ENCODE results near the gene USP31. TPM values are rescaled to one million over a fixed set of nuclear protein-coding genes. Genes with fewer than 3 reads are reported as not detected.

Gene USP31
- total RNA-seq, 1 experiment from 2014 or later = 16.1 TPM

DNA sequence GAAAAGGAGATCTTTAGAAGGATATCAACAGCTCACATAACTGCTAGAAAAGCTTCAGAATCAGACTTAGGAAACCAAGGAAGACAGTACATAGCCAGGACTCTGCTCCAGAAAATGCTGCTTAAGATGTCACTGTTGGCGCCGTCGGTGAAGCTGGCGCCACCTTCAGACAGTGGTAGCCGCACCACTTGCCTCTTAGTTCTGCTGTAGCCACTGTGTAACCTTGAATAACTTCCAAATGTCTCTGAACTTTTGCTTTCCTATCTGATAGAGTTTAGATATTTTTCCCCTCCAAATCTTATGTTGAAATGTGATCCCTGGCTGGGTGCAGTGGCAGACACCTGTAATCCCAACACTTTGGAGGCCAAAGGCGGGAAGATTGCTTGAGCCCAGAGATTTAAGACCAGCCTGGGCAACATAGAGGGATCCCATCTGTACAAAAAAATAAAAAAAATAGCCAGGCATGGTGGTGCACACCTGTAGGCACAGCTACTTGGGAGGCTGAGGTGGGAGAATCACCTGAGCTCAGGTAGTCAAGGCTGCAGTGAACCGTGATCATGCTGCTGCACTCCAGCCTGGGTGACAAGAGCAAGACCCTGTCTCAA is 6.3 kb upstream of the USP31 start:
- Histone ChIP-seq H3K14ac (ENCODE audit: insufficient read depth, low read length) (no peak overlapping the region), H3K9me3 (ENCODE audit: control insufficient read depth, low read depth, low read length) (no peaks in the 10 kb centered on the region), H3T11ph (ENCODE audit: low read length) (no peak overlapping the region), H3K23ac (ENCODE audit: insufficient read length, low read depth, low read length) (no peak overlapping the region), H2AK5ac (ENCODE audit: insufficient read length, low read length) (no peak overlapping the region), H2BK120ac (ENCODE audit: low read depth, low read length, poor library complexity, severe bottlenecking) (no peak overlapping the region), H3K18ac (ENCODE audit: insufficient read length, low read depth, low read length) (no peak overlapping the region), H4K91ac (ENCODE audit: insufficient read length, low read depth, low read length) (no peak overlapping the region), H2AFZ (ENCODE audit: low read length) (no peak overlapping the region), H4K5ac (ENCODE audit: insufficient read length, low read depth, low read length) (no peak overlapping the region), H3K4me2 (ENCODE audit: insufficient read depth, insufficient read length, low read length) (no peak overlapping the region), H2BK12ac (ENCODE audit: insufficient read length, low read depth, low read length) (no peak overlapping the region), H3K79me1 (ENCODE audit: insufficient read depth, low read depth, low read length, poor library complexity, severe bottlenecking) (no peaks in the 10 kb centered on the region), H2BK20ac (ENCODE audit: low read depth, low read length, poor library complexity, severe bottlenecking) (no peak overlapping the region), H3K4me1 (ENCODE audit: insufficient read depth, low read length) (no peaks in the 10 kb centered on the region), H3K27ac (ENCODE audit: insufficient read length, low read depth, low read length) (no peak overlapping the region), H4K8ac (replicated peaks; ENCODE audit: insufficient read length, low read depth, low read length) (no peak overlapping the region), H2BK5ac (ENCODE audit: insufficient read length, low read length) (no peak overlapping the region), H4K20me1 (ENCODE audit: control insufficient read depth, insufficient read depth, insufficient read length) (no peaks in the 10 kb centered on the region), H3K79me2 (ENCODE audit: insufficient read depth, low read length) (no peaks in the 10 kb centered on the region), H3K23me2 (ENCODE audit: insufficient read length, low read depth, low read length, poor library complexity, severe bottlenecking) (no peaks in the 10 kb centered on the region), H3K4ac (ENCODE audit: low read depth, low read length) (no peak overlapping the region), H3K27me3 (ENCODE audit: insufficient read depth, low read length) (no peaks in the 10 kb centered on the region), H3K56ac (ENCODE audit: insufficient read length, low read depth, low read length) (no peak overlapping the region), H3K9ac (ENCODE audit: extremely low read depth, insufficient read length, low read length) (no peak overlapping the region), H2BK15ac (ENCODE audit: low read depth, low read length) (no peak overlapping the region; the same call in 1 of the 2 replicates)
- Mint-ChIP-seq H3K4me1 (peaks cover 6 to 9% of the 10 kb centered on the region in 2 experiments), H3K27ac (no peak overlapping the region), H3K4me3 (no peak overlapping the region), H3K9me3 (peaks cover 13 to 14% of the 10 kb centered on the region in 2 experiments), H3K27me3 (ENCODE audit: low read depth) (peaks cover 18% of the 10 kb centered on the region), H3K36me3 (ENCODE audit: insufficient read depth in 1 of 3, low read depth in 3 of 3) (peaks cover 3 to 12% (median 6%) of the 10 kb centered on the region in 3 experiments)
- TF ChIP-seq, protein P1, sequence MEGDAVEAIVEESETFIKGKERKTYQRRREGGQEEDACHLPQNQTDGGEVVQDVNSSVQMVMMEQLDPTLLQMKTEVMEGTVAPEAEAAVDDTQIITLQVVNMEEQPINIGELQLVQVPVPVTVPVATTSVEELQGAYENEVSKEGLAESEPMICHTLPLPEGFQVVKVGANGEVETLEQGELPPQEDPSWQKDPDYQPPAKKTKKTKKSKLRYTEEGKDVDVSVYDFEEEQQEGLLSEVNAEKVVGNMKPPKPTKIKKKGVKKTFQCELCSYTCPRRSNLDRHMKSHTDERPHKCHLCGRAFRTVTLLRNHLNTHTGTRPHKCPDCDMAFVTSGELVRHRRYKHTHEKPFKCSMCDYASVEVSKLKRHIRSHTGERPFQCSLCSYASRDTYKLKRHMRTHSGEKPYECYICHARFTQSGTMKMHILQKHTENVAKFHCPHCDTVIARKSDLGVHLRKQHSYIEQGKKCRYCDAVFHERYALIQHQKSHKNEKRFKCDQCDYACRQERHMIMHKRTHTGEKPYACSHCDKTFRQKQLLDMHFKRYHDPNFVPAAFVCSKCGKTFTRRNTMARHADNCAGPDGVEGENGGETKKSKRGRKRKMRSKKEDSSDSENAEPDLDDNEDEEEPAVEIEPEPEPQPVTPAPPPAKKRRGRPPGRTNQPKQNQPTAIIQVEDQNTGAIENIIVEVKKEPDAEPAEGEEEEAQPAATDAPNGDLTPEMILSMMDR (conservative IDR thresholded peaks at IDR 0.05) = peak; percentile 65
- peak; percentile 42 for DNase-seq
- WGBS (ENCODE audit: extremely low coverage, insufficient read length, low lambda C conversion rate) = no CpG with 5 or more reads among the region's 7 CpGs

Measured in H9 (cell line).